Measurements from ENCODE around the gene TOMM20.

TOMM20 gene

GRCh38 chr1:235134171-235134570 is 5.5 kb upstream of the TOMM20 start:
- no peak for DNase-seq (ENCODE audit: low read depth in 2 of 2)

GRCh38 chr1:235133086-235133485 is 4.4 kb upstream of the TOMM20 start:
- no peak for DNase-seq (ENCODE audit: low read depth in 2 of 2)

- DNase-seq (ENCODE audit: low read depth in 2 of 2) = no peak
These were observed 3.3 kb upstream of the TOMM20 start for GRCh38 chr1:235131961-235132360.

GRCh38 chr1:235130766-235131270 is 2.2 kb upstream of the TOMM20 start:
- no peak for DNase-seq (ENCODE audit: low read depth in 2 of 2)

- no peak for DNase-seq (ENCODE audit: low read depth in 2 of 2)
These were observed 1.3 kb upstream of the TOMM20 start for GRCh38 chr1:235129774-235130570.

- DNase-seq (ENCODE audit: low read depth in 2 of 2) = no peak
These were observed 743 bp downstream of the TOMM20 start for GRCh38 chr1:235127732-235128455.

- no peak for DNase-seq (ENCODE audit: low read depth in 2 of 2)
These were observed 1.4 kb downstream of the TOMM20 start for GRCh38 chr1:235127203-235127602.

GRCh38 chr1:235124665-235125064 is 4.0 kb downstream of the TOMM20 start:
- DNase-seq (ENCODE audit: low read depth in 2 of 2) = no peak

- DNase-seq (ENCODE audit: low read depth in 2 of 2) = no peak
These were observed 4.5 kb downstream of the TOMM20 start for GRCh38 chr1:235124111-235124510.

GRCh38 chr1:235122348-235122747 is 6.3 kb downstream of the TOMM20 start:
- no peak for DNase-seq (ENCODE audit: low read depth in 2 of 2)

GRCh38 chr1:235113183-235113917 is 15.3 kb downstream of the TOMM20 start:
- DNase-seq (ENCODE audit: low read depth in 2 of 2) = no peak

- no peak for DNase-seq (ENCODE audit: low read depth in 2 of 2)
These were observed 16.1 kb downstream of the TOMM20 start for GRCh38 chr1:235112297-235113182.

- no peak for DNase-seq (ENCODE audit: low read depth in 2 of 2)
These were observed 17.5 kb downstream of the TOMM20 start for GRCh38 chr1:235111107-235111506.

- DNase-seq (ENCODE audit: low read depth in 2 of 2) = no peak
These were observed 19.8 kb downstream of the TOMM20 start for GRCh38 chr1:235108876-235109275.

- DNase-seq (ENCODE audit: low read depth in 2 of 2) = no peak
These were observed 20.4 kb downstream of the TOMM20 start for GRCh38 chr1:235108185-235108593.

- no peak for DNase-seq (ENCODE audit: low read depth in 2 of 2)
These were observed 21.1 kb downstream of the TOMM20 start for GRCh38 chr1:235107368-235108184.

GRCh38 chr1:235106457-235106856 is 22.2 kb downstream of the TOMM20 start:
- DNase-seq (ENCODE audit: low read depth in 2 of 2) = no peak

- no peak for DNase-seq (ENCODE audit: low read depth in 2 of 2)
These were observed 23.3 kb downstream of the TOMM20 start for GRCh38 chr1:235105051-235106043.

GRCh38 chr1:235102993-235103411 is 25.6 kb downstream of the TOMM20 start:
- DNase-seq (ENCODE audit: low read depth in 2 of 2) = no peak

Measured in fibroblast of skin of left quadriceps (primary cell).